Adipocyte (in vitro differentiated cells): ENCODE measurements around the gene HELZ2.
"Not testable (repeated sequence)": the region's sequence is repeated elsewhere in the genome, so short reads cannot be mapped to it uniquely, and the experiment has no call there.

Experiments used
- DNase-seq: peaks from one replicate; pipeline ENCODE4 v3.0.0-alpha.2; 2015; ENCODE audit warnings: low read depth
- H3K27me3 ChIP-seq: replicated peaks from 2 replicates; pipeline ENCODE4 v1.7.0; 2013; ENCODE audit warnings: mild to moderate bottlenecking, low read length, moderate library complexity; ENCODE audit not compliant: control insufficient read depth, insufficient read depth
- H3K36me3 ChIP-seq: 2 replicates; pipeline ENCODE4 v1.7.0; 2013; ENCODE audit warnings: low read length, mild to moderate bottlenecking, moderate library complexity; ENCODE audit not compliant: control insufficient read depth, insufficient read depth, severe bottlenecking
- H3K4me1 ChIP-seq: 2 replicates; pipeline ENCODE4 v1.7.0; 2013; ENCODE audit warnings: mild to moderate bottlenecking, low read length, moderate library complexity; ENCODE audit not compliant: control insufficient read depth, insufficient read depth
- H3K4me3 ChIP-seq: 2 replicates; pipeline ENCODE4 v1.7.0; 2013; ENCODE audit warnings: mild to moderate bottlenecking, low read length, moderate library complexity
- H3K9ac ChIP-seq: 2 replicates; pipeline ENCODE4 v1.7.0; 2013; ENCODE audit warnings: mild to moderate bottlenecking, low read length, moderate library complexity
- H3K9me3 ChIP-seq: 2 replicates; pipeline ENCODE4 v1.7.0; 2013; ENCODE audit warnings: mild to moderate bottlenecking, low read length, moderate library complexity; ENCODE audit not compliant: control insufficient read depth

HELZ2 gene

DNA sequence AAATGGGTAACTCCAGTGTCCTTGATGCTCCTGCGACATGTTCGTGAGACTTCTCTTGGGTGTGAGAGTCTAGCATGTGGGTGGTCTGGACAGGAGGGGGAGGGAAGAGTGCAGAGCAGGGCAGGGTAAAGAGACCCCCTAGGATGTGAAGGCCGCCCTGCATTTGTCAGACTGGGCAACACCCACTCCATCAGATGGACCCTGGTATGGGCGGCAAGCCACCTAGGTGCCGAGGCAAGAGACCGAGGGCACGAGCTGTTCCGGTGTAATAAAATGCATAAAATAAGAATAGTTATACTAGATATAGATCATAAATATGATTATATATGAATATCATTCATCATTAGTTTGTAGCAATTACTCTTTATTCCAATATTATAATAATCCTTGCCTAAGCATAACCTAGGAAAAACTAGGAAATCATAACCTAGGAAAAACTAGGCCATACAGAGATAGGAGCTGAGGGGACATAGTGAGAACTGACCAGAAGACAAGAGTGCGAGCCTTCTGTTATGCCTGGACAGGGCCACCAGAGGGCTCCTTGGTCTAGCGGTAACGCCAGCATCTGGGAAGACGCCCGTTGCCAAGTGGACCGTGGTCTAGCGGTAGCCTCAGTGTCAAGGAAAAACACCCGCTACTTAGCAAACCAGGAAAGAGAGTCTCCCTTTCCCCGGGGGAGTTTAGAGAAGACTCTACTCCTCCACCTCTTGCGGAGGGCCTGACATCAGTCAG, 40.0 kb upstream of the HELZ2 start:
- H3K9me3 ChIP-seq, H3K4me3 ChIP-seq, H3K4me1 ChIP-seq, H3K27me3 ChIP-seq, H3K9ac ChIP-seq, DNase-seq: not testable (repeated sequence)
- peaks cover 28% of the 10 kb centered on the region for H3K36me3 ChIP-seq

DNA sequence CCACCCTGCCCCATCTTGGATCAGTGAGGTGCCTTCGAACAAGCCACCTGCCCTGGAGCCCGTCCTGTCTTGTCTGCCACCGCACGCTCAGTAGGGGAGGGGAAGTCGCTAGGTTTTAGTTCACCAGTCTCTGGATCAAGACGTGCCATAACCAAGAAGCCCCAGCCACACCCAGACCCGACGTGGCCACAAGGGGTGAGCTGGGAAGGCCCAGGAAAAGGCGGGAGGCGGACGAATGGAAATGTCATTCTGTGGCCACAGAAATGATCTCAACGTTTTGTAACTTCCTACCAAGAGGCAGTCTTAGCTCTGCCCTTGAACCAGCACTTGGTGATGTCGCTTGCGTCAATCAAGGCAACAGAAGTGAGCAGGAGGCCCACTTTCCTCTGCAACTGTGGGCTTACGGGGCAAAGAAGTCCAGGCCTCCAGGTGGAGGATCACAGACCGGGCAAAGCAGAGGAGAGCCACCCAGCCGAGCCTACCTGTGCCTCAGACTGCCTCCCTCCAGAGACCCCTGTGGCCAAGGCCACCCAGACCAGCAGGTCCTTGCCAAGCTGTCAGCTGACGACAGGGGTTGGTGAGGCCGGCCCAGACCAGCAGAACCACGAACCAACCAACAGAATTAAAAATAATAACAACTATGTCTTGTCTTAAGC, 38.4 kb upstream of the HELZ2 start:
- H3K4me3 ChIP-seq, result no peak overlapping the region
- H3K4me1 ChIP-seq, result no peaks in the 10 kb centered on the region
- peaks cover 15% of the 10 kb centered on the region for H3K36me3 ChIP-seq
- no peaks in the 10 kb centered on the region for H3K9me3 ChIP-seq
- H3K9ac ChIP-seq, result no peak overlapping the region
- no peaks in the 10 kb centered on the region for H3K27me3 ChIP-seq
- no peak for DNase-seq

DNA sequence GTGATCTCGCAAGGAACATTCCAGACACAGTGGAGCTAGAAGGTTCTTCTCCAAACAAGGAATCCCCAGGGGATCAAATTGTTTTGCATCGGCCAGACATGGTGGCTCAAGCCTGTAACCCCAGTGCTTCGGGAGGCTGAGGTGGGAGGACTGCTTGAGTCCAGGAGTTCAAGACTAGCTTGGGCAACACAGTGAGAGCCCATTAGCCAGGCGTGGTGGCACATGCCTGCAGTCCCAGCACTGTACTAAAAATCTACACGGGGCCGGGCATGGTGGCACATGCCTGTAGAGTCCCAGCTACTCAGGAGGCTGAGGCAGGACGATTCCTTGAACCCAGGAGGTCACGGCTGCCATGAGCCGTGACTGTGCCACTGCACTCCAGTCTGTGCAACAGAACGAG, 37.6 kb upstream of the HELZ2 start:
- no peaks in the 10 kb centered on the region for H3K4me1 ChIP-seq
- no peaks in the 10 kb centered on the region for H3K9me3 ChIP-seq
- no peak overlapping the region for H3K4me3 ChIP-seq
- no peak overlapping the region for H3K9ac ChIP-seq
- peaks cover 8% of the 10 kb centered on the region for H3K36me3 ChIP-seq
- H3K27me3 ChIP-seq, result no peaks in the 10 kb centered on the region
- no peak for DNase-seq

DNA sequence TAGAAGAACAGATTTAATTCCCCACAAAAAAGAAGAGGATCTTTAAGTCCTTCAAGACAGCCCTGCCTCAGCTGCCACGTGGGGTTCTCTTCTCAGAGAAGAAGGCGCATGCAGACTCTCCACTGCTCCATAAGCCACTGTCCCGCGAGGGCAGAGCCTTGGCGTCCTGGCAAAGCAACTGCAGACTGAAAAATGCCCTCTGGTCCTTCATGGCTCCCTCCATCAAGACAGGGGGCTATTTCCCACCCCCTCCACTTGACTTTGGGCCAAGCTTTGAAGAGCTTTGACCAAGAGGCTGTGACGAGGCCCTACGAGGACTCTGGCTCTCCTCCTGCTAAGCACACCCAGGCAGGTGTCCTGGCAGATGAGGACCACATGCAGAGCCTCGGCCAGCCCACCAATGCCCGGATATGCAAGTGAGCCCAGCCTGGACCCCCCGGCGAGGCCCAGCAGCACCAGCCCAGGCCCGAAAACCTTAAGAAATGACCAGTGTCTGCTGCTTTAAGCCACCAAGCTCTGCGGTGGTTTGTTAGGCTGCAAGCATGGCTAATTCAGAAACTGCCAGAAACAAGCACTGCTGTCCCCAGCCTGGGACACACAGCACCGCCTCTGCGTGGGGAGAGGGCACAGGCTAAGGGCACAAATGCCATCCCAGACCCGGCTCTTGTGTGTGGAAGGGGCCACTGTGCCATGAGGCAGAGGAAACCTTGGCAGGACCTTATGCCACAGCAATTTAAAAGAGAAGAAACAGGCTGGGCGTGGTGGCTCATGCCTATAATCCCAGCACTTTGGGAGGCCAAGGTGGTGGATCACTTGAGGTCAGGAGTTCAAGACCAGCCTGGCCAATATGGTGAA, 36.8 kb upstream of the HELZ2 start:
- H3K27me3 ChIP-seq, result no peaks in the 10 kb centered on the region
- H3K4me1 ChIP-seq, result no peaks in the 10 kb centered on the region
- peaks cover 5% of the 10 kb centered on the region for H3K36me3 ChIP-seq
- H3K4me3 ChIP-seq, result no peak overlapping the region
- DNase-seq, result no peak
- no peak overlapping the region for H3K9ac ChIP-seq
- H3K9me3 ChIP-seq, result no peaks in the 10 kb centered on the region

DNA sequence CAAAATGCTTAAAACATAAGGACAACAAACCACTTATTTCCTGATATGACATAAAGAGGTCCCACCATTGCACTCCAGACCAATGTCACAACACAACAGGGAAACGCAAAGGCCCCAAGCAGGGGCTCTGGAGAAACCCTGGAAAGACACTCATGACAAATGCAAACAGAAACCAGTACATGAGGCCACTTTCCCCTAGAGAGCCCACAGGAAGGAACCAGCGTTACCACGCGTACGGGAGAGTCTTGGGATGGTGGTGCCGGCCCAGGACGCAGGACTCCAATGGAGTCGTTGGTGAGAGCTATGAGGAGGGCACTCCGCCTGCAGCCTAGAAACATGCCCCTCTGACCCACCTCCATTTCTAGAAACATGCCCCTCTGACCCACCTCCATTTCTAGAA, 32.6 kb upstream of the HELZ2 start:
- Histone ChIP-seq H3K36me3 (peaks cover 10% of the 10 kb centered on the region), H3K9me3 (no peaks in the 10 kb centered on the region), H3K27me3 (no peaks in the 10 kb centered on the region), H3K4me3 (no peak overlapping the region), H3K4me1 (no peaks in the 10 kb centered on the region), H3K9ac (no peak overlapping the region)
- no peak for DNase-seq

DNA sequence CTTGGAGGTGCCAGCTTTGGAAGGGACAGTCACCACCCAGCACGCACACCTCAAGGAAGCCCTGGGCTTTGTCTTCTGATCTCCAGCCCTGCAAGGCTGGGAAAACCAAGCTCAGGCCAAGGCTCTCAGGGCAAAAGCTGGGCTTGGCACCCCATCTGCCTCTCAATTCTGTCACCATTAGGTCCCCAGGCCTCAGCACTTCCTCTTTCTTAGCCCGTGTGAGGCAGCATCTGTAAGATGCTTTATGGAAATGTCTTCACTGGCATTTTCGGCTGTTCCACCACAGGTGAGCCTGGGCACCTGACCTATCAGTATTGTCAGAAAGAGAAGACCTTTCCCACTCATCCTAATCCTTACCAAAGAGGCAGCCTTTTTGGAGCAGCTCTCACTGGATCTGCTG, 28.3 kb upstream of the HELZ2 start:
- H3K4me1 ChIP-seq, result no peaks in the 10 kb centered on the region
- peaks cover 34% of the 10 kb centered on the region for H3K36me3 ChIP-seq

DNA sequence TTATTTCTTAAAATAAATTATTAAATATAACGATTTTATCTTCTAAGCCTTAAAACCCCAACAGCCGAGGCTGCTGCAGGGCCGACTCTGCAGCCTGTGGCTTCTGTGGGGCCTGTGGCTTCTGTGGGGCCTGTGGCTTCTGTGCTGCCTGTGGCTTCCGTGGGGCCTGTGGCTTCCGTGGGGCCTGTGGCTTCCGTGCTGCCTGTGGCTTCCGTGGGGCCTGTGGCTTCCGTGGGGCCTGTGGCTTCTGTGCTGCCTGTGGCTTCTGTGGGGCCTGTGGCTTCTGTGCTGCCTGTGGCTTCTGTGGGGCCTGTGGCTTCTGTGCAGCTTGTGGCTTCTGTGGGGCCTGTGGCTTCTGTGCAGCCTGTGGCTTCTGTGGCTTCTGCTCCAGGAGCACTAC, 27.6 kb upstream of the HELZ2 start:
- not testable (repeated sequence) for H3K4me3 ChIP-seq, DNase-seq, H3K4me1 ChIP-seq, H3K9ac ChIP-seq, H3K27me3 ChIP-seq, H3K9me3 ChIP-seq
- peaks cover 36% of the 10 kb centered on the region for H3K36me3 ChIP-seq

More for the DNA sequence above, 28.3 kb upstream of the HELZ2 start:
- no peak for DNase-seq
- H3K27me3 ChIP-seq, result no peaks in the 10 kb centered on the region
- no peaks in the 10 kb centered on the region for H3K9me3 ChIP-seq
- no peak overlapping the region for H3K9ac ChIP-seq
- H3K4me3 ChIP-seq, result no peak overlapping the region

DNA sequence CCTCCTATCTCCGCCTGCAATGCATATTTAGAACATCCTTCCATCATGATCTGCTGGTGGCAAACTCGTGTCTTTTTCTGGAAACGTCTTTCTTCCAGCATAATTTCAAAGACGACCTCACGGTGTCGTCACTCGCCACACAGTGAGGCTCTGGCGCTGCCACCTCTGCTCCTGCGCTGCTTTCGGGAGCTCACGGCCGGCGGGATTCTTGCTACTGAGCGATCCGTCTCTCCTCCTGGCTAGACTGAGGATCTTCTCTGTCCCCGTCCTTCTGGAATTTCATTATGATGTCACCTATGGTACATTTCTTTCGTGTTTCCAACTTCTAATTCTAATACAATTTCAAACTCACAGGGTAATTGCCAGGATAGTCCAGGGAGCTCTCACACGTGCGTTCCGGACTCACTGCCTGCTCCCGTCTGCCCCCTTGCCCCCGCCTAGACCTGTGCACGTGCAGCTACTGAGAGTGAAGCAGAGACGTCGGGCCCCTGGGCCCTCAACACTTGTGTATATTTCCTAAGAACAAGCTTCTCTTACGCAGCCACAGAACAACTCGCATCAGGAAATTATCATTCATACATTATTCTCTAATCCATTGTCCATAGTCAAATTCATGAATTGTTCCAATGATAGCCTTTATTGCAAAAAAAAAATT, 25.5 kb upstream of the HELZ2 start:
- H3K4me1 ChIP-seq, result peaks cover under 1% of the 10 kb centered on the region
- no peaks in the 10 kb centered on the region for H3K9me3 ChIP-seq
- H3K27me3 ChIP-seq, result no peaks in the 10 kb centered on the region
- no peak for DNase-seq
- H3K4me3 ChIP-seq, result no peak overlapping the region
- no peak overlapping the region for H3K9ac ChIP-seq
- H3K36me3 ChIP-seq, result peaks cover 43% of the 10 kb centered on the region

DNA sequence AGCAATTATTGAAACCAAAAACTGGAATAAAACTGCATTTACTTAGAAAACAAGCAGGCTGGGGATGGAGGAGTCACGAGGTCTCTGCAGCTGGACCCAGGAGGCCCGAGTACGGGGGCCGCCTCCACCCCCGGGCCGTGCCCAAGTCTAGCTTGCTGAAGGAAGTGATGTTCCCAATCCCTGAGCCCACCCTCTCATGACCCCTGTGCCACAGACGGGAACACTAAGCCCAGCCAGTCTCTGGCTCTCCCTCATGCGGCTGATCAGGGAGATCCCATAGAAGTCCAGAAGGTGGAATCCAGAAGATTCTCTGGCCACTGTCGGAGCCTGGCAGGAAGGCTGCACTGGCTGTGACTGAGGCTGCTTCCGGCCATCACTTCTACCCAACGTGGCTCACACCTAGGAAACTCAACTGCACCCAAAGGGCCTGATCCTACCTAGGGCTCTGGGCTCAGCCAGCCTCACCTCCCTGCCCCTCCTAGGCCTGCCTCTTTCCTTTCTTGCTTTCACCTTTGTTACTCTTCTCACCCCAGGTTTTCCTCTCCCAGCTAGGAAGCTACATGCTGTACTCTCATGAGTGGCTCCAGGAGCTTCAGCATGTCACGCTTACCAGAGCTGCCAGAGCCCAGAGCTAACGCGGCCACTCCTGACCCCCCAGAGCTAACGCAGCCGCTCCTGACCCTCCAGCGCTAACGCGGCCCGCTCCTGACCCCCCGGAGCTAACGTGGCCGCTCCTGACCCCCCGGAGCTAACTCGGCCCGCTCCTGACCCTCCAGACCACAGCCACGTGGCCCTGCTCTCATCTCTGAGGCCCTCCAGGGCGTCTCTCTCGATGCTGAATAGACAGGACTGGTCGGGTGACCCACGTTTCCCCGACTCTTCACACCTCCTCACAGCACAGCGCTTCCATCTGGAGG, 24.7 kb upstream of the HELZ2 start:
- H3K27me3 ChIP-seq, result no peaks in the 10 kb centered on the region
- H3K9ac ChIP-seq, result no peak overlapping the region
- peaks cover 6% of the 10 kb centered on the region for H3K4me1 ChIP-seq
- no peaks in the 10 kb centered on the region for H3K9me3 ChIP-seq
- H3K4me3 ChIP-seq, result no peak overlapping the region
- no peak for DNase-seq
- peaks cover 43% of the 10 kb centered on the region for H3K36me3 ChIP-seq

DNA sequence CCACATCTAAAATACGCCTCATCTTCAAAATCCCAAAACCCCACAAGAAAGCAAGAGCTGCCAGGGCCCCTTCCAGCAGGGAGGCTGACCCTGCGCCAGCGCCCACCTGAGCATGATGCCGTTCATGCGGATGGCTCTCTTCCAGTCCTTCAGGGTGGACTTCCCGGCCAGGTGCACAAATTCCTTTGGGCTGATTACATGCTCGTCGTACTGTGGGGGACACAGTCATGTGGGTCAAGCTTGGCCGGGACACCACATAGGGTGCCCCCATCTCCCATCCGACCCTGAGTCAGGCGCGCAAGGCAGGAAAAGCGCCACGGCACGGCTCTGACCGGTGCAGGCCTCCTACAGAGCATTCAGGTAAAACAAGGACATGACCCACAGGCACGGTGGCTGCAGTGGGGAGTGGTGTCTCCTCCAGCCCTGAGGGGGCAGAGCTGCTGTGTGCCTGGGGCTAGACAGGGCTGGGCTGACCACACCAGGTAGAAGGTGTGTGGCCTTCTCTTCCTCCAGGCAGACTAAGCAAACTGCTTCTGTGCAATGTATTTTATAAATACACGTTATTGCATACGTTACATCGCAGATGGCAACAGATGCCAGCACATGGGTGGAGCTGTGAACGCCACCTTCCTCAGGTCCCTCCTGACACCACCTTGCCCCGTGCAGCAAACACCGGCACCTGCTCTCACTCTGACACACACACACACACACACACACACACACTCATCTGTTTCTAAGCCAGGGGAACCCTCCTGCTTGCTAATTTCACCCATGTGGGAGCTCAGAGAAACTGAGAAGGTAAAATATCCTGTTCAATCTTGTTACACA, 23.8 kb upstream of the HELZ2 start:
- H3K27me3 ChIP-seq, result no peaks in the 10 kb centered on the region
- peaks cover 46% of the 10 kb centered on the region for H3K36me3 ChIP-seq
- no peaks in the 10 kb centered on the region for H3K9me3 ChIP-seq
- no peak overlapping the region for H3K4me3 ChIP-seq
- DNase-seq, result no peak
- H3K4me1 ChIP-seq, result peaks cover 6% of the 10 kb centered on the region
- no peak overlapping the region for H3K9ac ChIP-seq
